Mucosa of stomach (tissue), 1 donor: ENCODE results near the gene ASTN2.

Experiments
- H3K27me3 ChIP-seq: one replicate; pipeline ENCODE4 v1.7.0; 2013; ENCODE audit warnings: mild to moderate bottlenecking, low read length; ENCODE audit not compliant: control insufficient read depth, insufficient read depth
- H3K36me3 ChIP-seq: one replicate; pipeline ENCODE4 v1.7.0; 2013; ENCODE audit warnings: low read length; ENCODE audit not compliant: control insufficient read depth, insufficient read depth
- H3K4me1 ChIP-seq: one replicate; pipeline ENCODE4 v1.7.0; 2013; ENCODE audit warnings: mild to moderate bottlenecking, low read length; ENCODE audit not compliant: control insufficient read depth, insufficient read depth
- H3K4me3 ChIP-seq: one replicate; pipeline ENCODE4 v1.7.0; 2013; ENCODE audit warnings: low read length
- H3K9ac ChIP-seq: one replicate; pipeline ENCODE4 v1.7.0; 2013; ENCODE audit warnings: mild to moderate bottlenecking, low read length, moderate library complexity
- H3K9me3 ChIP-seq: one replicate; pipeline ENCODE4 v1.7.0; 2013; ENCODE audit warnings: mild to moderate bottlenecking, low read length, moderate library complexity; ENCODE audit not compliant: control insufficient read depth
- donor health status: Pancreatic carcinoma.

ASTN2 gene

GRCh38 chr9:116616304-116616914, 798.4 kb downstream of the ASTN2 start:
- Histone ChIP-seq H3K9ac (no peak overlapping the region), H3K27me3 (no peaks in the 10 kb centered on the region), H3K36me3 (no peaks in the 10 kb centered on the region), H3K4me1 (no peaks in the 10 kb centered on the region), H3K4me3 (no peak overlapping the region), H3K9me3 (no peaks in the 10 kb centered on the region)

DNA sequence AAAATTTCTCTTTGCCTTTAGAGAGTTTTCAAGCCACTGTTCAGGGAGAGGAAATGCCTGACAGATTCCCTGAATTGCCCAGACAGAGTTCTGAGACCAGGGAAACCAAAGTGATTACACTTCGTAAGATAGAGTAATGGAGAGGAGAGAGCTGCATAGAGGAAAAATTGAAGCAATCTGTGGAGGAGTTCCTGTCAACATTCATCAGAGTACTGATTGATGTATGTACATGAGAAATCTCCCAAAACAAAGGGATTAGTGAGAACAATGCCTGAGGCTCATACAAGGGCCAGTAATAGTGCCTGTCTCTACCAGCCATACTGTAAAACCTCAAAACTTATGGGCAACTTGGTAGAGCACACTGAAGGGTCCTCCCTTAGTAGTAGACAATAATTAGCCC, 806.8 kb downstream of the ASTN2 start:
- Histone ChIP-seq H3K9ac (no peak overlapping the region), H3K27me3 (no peaks in the 10 kb centered on the region), H3K9me3 (no peaks in the 10 kb centered on the region), H3K36me3 (no peaks in the 10 kb centered on the region), H3K4me1 (no peaks in the 10 kb centered on the region), H3K4me3 (no peak overlapping the region)

DNA sequence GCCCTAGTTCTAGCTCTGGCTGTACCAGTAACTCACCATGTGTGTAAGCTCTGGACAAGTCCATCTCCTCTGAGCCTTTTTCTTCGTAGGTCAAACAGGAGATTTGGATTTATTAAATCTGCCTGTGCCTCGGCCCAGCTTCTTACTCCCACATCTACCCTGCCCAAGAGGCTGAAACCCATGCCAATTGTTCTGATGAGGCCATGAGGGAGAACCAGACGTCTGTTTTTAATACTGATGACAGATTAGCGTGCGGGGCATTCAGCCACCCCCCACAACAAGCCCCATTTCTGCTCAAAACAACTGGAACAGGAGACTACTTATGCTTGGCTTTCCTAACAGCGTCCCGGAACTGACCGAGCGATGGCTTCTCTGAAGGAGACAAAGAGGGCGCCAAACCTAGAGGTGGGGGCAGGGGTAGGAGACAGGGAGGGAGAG, 808.9 kb downstream of the ASTN2 start:
- H3K9ac ChIP-seq, result no peak overlapping the region
- no peak overlapping the region for H3K4me3 ChIP-seq
- no peaks in the 10 kb centered on the region for H3K36me3 ChIP-seq
- H3K9me3 ChIP-seq, result no peaks in the 10 kb centered on the region
- no peaks in the 10 kb centered on the region for H3K27me3 ChIP-seq
- no peaks in the 10 kb centered on the region for H3K4me1 ChIP-seq

- Histone ChIP-seq H3K27me3 (no peaks in the 10 kb centered on the region), H3K9me3 (no peaks in the 10 kb centered on the region), H3K9ac (no peak overlapping the region), H3K4me3 (no peak overlapping the region), H3K36me3 (no peaks in the 10 kb centered on the region), H3K4me1 (no peaks in the 10 kb centered on the region)
Measured at GRCh38 chr9:116605060-116605459, 809.8 kb downstream of the ASTN2 start.

- Histone ChIP-seq H3K4me1 (no peaks in the 10 kb centered on the region), H3K9me3 (no peaks in the 10 kb centered on the region), H3K36me3 (no peaks in the 10 kb centered on the region), H3K9ac (no peak overlapping the region), H3K27me3 (no peaks in the 10 kb centered on the region), H3K4me3 (no peak overlapping the region)
Measured at GRCh38 chr9:116604251-116604650, 810.6 kb downstream of the ASTN2 start.

DNA sequence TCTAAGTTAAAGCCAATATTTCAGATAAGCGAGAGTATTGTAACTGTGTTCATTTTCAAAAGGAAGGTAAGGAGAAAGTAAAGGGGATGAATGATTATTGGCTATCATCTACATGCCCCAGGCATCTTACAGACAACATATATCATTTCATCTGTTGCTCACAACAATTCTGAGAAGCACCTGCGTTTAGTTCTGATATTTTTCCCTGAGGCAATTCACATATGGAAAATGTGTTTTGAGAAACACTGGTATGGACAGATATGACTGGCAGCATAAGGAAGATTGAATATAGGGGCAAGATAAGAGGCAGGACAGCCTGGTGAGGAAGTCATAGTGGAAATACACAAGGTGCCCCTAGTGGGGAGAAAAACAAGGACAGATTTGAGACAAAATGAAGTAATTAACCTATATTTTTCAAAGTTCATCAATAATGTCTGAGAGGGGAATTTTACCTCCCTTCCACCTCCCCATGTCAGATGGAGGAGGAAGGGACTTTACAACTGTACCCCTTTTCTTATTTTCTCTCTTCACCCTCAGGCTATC, 815.4 kb downstream of the ASTN2 start:
- no peaks in the 10 kb centered on the region for H3K9me3 ChIP-seq
- H3K36me3 ChIP-seq, result no peaks in the 10 kb centered on the region
- H3K27me3 ChIP-seq, result no peaks in the 10 kb centered on the region
- H3K9ac ChIP-seq, result no peak overlapping the region
- H3K4me1 ChIP-seq, result no peaks in the 10 kb centered on the region
- H3K4me3 ChIP-seq, result no peak overlapping the region

GRCh38 chr9:116596646-116597045, 818.2 kb downstream of the ASTN2 start:
- H3K4me3 ChIP-seq, result no peak overlapping the region
- no peaks in the 10 kb centered on the region for H3K4me1 ChIP-seq
- H3K27me3 ChIP-seq, result no peaks in the 10 kb centered on the region
- no peaks in the 10 kb centered on the region for H3K9me3 ChIP-seq
- no peak overlapping the region for H3K9ac ChIP-seq
- no peaks in the 10 kb centered on the region for H3K36me3 ChIP-seq

- Histone ChIP-seq H3K4me1 (no peaks in the 10 kb centered on the region), H3K4me3 (no peak overlapping the region), H3K36me3 (no peaks in the 10 kb centered on the region), H3K9ac (no peak overlapping the region), H3K9me3 (no peaks in the 10 kb centered on the region), H3K27me3 (no peaks in the 10 kb centered on the region)
Measured at GRCh38 chr9:116594547-116594946, 820.3 kb downstream of the ASTN2 start.

- no peak overlapping the region for H3K4me3 ChIP-seq
- no peaks in the 10 kb centered on the region for H3K9me3 ChIP-seq
- H3K4me1 ChIP-seq, result no peaks in the 10 kb centered on the region
Measured at GRCh38 chr9:116592970-116593369, 821.9 kb downstream of the ASTN2 start.

DNA sequence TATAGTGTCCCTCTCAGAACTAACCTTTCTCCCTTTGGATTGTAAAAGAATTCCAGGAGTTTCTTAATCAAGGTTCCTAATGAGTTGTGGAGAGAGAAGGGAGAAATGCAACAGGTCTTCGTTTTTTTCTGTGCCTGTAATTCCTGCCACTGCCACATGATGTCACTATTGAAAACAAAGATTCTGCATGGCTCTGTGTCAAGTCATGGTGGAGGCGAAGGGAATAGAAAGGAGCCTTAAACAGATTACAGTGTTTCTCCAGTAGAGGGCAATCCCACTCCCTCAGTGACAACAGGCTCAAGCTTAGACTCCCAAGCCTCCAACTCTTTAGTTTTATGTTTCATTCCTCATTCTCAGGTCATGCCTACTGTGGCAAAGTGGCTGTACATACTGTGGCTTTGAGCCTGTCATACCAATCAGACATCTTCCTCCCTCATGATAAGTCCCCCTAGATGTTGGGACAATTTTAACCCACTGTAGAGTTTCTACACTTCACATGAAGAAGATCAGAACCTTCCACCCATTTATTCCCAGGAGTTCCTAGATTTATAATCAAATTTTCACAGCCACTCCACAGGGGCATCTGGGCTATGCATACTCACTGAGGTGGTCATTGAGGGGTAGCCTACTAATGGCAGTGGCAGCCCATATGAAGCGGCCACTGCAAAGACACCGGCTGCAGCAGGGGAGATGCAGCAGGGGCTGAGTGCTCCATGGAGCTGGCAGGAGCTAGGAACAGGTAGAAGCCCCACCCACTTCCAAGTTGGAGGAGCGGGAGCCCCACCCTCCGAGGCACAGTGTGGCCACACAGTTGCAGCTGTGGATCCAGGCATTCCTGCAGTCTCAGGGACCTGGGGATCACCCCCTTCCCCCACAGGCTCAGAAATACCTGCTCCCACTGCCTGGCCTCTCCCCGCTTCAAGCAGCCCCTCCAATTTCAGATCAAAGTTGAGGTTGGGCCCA, 825.2 kb downstream of the ASTN2 start:
- Histone ChIP-seq H3K36me3 (no peaks in the 10 kb centered on the region), H3K9me3 (no peaks in the 10 kb centered on the region), H3K27me3 (no peaks in the 10 kb centered on the region), H3K9ac (no peak overlapping the region), H3K4me1 (no peaks in the 10 kb centered on the region), H3K4me3 (no peak overlapping the region)

More at GRCh38 chr9:116592970-116593369, 821.9 kb downstream of the ASTN2 start:
- H3K27me3 ChIP-seq, result no peaks in the 10 kb centered on the region
- H3K9ac ChIP-seq, result no peak overlapping the region
- H3K36me3 ChIP-seq, result no peaks in the 10 kb centered on the region

DNA sequence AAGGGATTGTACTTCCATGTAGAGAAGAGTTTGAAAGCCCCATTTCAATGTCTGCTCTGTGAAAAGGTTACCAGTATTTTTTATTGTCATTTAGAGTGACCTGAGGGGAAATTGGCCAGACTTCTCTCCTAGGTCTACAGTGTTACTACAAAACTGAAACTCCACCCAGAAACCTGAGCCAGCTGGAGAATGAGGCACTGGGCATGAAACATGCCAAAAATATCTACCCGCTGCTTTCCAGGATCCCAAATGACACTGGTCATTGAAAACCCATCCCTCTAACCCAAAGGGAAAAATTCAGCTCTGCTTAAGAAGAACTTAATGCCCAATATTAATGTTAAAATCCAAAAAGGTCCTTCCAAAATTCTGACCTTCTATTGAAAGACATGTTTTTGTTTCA, 826.9 kb downstream of the ASTN2 start:
- Histone ChIP-seq H3K4me3 (no peak overlapping the region), H3K36me3 (no peaks in the 10 kb centered on the region), H3K27me3 (no peaks in the 10 kb centered on the region), H3K9ac (no peak overlapping the region), H3K9me3 (no peaks in the 10 kb centered on the region), H3K4me1 (no peaks in the 10 kb centered on the region)

- H3K36me3 ChIP-seq, result no peaks in the 10 kb centered on the region
- H3K27me3 ChIP-seq, result no peaks in the 10 kb centered on the region
- no peaks in the 10 kb centered on the region for H3K4me1 ChIP-seq
- H3K9ac ChIP-seq, result no peak overlapping the region
- H3K9me3 ChIP-seq, result no peaks in the 10 kb centered on the region
- no peak overlapping the region for H3K4me3 ChIP-seq
Measured at GRCh38 chr9:116585896-116586295, 829.0 kb downstream of the ASTN2 start.
